Prostate gland (tissue), 2 donors: ENCODE data around the gene CELF4. TPM values are rescaled to one million over a fixed set of nuclear protein-coding genes. Genes with fewer than 3 reads are reported as not detected.

ENCODE experiments used
- DNase-seq: peaks from one replicate; pipeline ENCODE4 v3.0.0-alpha.2; 2019; ENCODE audit warnings: low spot score
- H3K27ac ChIP-seq, 2 donors: fragments of 200-600 bp; sonication (generic); 2 replicates each; pipeline ENCODE4 v1.5.1; 2017 to 2019
- H3K27me3 ChIP-seq: fragments of 200-600 bp; sonication (generic); replicated peaks from 2 replicates; pipeline ENCODE4 v1.5.1; 2019; ENCODE audit not compliant: insufficient read depth
- H3K36me3 ChIP-seq, 2 donors: fragments of 200-600 bp; sonication (generic); 1 replicate in 1 of 2; 2 replicates in 1 of 2; pipeline versions ENCODE4 v1.5.1 to v1.8.1; 2017 to 2019
- H3K4me1 ChIP-seq: fragments of 200-600 bp; sonication (generic); replicated peaks from 2 replicates; pipeline ENCODE4 v1.5.1; 2019
- H3K4me3 ChIP-seq, 2 donors: fragments of 200-600 bp; sonication (generic); 2 replicates each; pipeline ENCODE4 v1.5.1; 2017 to 2019
- H3K9me3 ChIP-seq: fragments of 200-600 bp; sonication (generic); 2 replicates; pipeline ENCODE4 v1.5.1; 2017
- CTCF ChIP-seq, 4 experiments: fragments of 200-600 bp in 2 of 4; fragments of 450-650 bp in 2 of 4; sonication (generic) in 2 of 4; IDR thresholded peaks; 1 replicate in 3 of 4; 2 replicates in 1 of 4; pipeline ENCODE4 v1.5.1; 2016 to 2019; ENCODE audit warnings: antibody characterized with exemption in 4 of 4, mild to moderate bottlenecking in 2 of 4, moderate library complexity in 2 of 4
- POLR2A ChIP-seq: fragments of 450-650 bp; IDR thresholded peaks from one replicate; pipeline ENCODE4 v1.6.1; 2016; ENCODE audit warnings: antibody characterized with exemption, mild to moderate bottlenecking
- POLR2AphosphoS5 ChIP-seq: sonication (generic); formaldehyde crosslinking; IDR thresholded peaks from one replicate; pipeline ENCODE4 v1.6.1; 2017; ENCODE audit warnings: antibody characterized with exemption
- WGBS: methylation state at CpG from one replicate; pipeline ENCODE4 v1.1.5; 2018; 5-methylcytosine and 5-hydroxymethylcytosine counted together
- intact Hi-C: fragments of 100-400 bp; cut with DNase I; formaldehyde crosslinking; loops from one replicate; pipeline ENCODE4 v1.14.2; 2022
- total RNA-seq, 2 donors: library from RNA; depleted of rRNA; stranded (reverse); fragments of >200 nt; gene quantifications; one replicate each; pipeline ENCODE4 v1.1.0, GENCODE V29; 2016

Gene CELF4
- total RNA-seq, 2 donors from 2014 or later: 7.8 to 8.5 TPM

DNA sequence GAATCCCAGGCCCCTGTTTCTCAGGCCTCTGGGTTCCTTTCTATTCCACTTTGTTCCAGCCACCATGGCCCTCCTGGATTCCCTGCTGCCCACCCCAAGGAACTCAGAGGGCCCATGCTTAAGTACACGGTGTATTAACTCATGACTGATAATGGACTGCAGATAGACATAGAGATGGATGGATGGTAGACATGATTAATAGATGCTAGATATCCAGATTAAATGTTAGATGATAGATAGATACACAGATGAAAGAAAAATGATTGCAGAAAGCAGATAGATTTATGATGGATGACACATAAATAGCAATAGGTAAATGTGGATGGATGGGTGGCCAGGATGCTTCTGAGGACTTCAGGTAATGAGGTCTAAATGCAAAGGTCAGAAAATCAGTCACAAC is 278.0 kb downstream of the CELF4 start:
- no peak for DNase-seq
- no peaks in the 10 kb centered on the region for H3K27me3 ChIP-seq
- no peaks in the 10 kb centered on the region for H3K9me3 ChIP-seq
- H3K27ac ChIP-seq: no peak overlapping the region
- 9% methylated on average over 1 of the region's 1 CpG for WGBS
- TF ChIP-seq POLR2A (no peak), CTCF (IDR thresholded peaks at IDR 0.05) (no peak), POLR2AphosphoS5 (no peak)
- no peaks in the 10 kb centered on the region for H3K36me3 ChIP-seq
- intact Hi-C loops: no loop called here
- no peaks in the 10 kb centered on the region for H3K4me1 ChIP-seq
- H3K4me3 ChIP-seq: no peak overlapping the region

- WGBS: 91% methylated on average over 9 of the region's 9 CpGs
- Histone ChIP-seq H3K27me3 (no peaks in the 10 kb centered on the region), H3K9me3 (no peaks in the 10 kb centered on the region), H3K36me3 (no peaks in the 10 kb centered on the region), H3K4me3 (no peak overlapping the region), H3K27ac (no peak overlapping the region), H3K4me1 (no peaks in the 10 kb centered on the region)
- no peak for TF ChIP-seq POLR2AphosphoS5
- TF ChIP-seq POLR2A: no peak
- TF ChIP-seq CTCF (IDR thresholded peaks at IDR 0.05): no peak
- intact Hi-C loops: no loop called here
- DNase-seq: no peak
Measured at GRCh38 chr18:37286801-37287200, 278.8 kb downstream of the CELF4 start.

DNA sequence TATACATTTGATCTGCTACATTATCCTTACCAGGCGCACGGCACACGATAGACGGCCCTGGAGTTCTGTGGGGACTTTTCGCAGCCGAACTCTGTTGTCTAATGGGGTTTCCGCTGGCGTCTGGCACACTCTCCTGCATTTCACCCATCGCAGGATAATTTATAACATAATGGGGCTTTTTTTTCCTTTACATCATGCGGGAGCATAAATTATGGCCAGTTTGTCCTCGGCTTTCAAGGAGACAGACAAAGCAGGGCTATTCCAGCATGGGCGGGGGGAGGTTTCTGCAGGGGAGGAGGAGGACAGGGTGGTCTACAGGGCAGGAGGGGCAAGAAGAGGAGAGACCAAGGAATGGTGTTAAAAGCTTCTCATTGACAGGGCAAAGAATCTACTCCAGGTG is 279.8 kb downstream of the CELF4 start:
- intact Hi-C loops: no loop called here
- Histone ChIP-seq H3K27me3 (no peaks in the 10 kb centered on the region), H3K36me3 (no peaks in the 10 kb centered on the region), H3K4me1 (no peaks in the 10 kb centered on the region), H3K4me3 (no peak overlapping the region), H3K9me3 (no peaks in the 10 kb centered on the region), H3K27ac (no peak overlapping the region)
- no peak for DNase-seq
- TF ChIP-seq POLR2A (no peak), CTCF (IDR thresholded peaks at IDR 0.05) (no peak), POLR2AphosphoS5 (no peak)
- 27% methylated on average over 12 of the region's 12 CpGs for WGBS

GRCh38 chr18:37284260-37284659 is 281.3 kb downstream of the CELF4 start:
- 92% methylated on average over 7 of the region's 7 CpGs for WGBS
- DNase-seq: no peak
- intact Hi-C loops: no loop called here
- H3K4me3 ChIP-seq: no peak overlapping the region
- H3K36me3 ChIP-seq: no peaks in the 10 kb centered on the region
- H3K27ac ChIP-seq: no peak overlapping the region
- TF ChIP-seq POLR2AphosphoS5 (no peak), POLR2A (no peak), CTCF (IDR thresholded peaks at IDR 0.05) (no peak)
- H3K9me3 ChIP-seq: no peaks in the 10 kb centered on the region
- H3K27me3 ChIP-seq: no peaks in the 10 kb centered on the region
- no peaks in the 10 kb centered on the region for H3K4me1 ChIP-seq

- intact Hi-C loops: no loop called here
- Histone ChIP-seq H3K36me3 (no peaks in the 10 kb centered on the region), H3K9me3 (no peaks in the 10 kb centered on the region), H3K27me3 (no peaks in the 10 kb centered on the region), H3K4me1 (no peaks in the 10 kb centered on the region), H3K27ac (no peak overlapping the region), H3K4me3 (no peak overlapping the region)
- 22% methylated on average over 3 of the region's 5 CpGs for WGBS
- no peak for TF ChIP-seq POLR2AphosphoS5
- no peak for DNase-seq
Measured at GRCh38 chr18:37282386-37283037, 283.1 kb downstream of the CELF4 start.
